Activated CD4-positive, CD25-positive, alpha-beta regulatory T cell treated with anti-CD3 and anti-CD28 coated beads, Interleukin-2, amount 50 U/mL, for 24 hours (primary cell): ENCODE results near the gene UGT1A4.

ENCODE experiments used
- ATAC-seq, 2 donors: fragments of 150-1000 bp; cut with Tn5 transposase; one replicate each; pipeline ENCODE4 v1.10.0; 2021; ENCODE audit warnings: mild to moderate bottlenecking in 1 of 2, moderate library complexity in 1 of 2

Gene UGT1A4

DNA sequence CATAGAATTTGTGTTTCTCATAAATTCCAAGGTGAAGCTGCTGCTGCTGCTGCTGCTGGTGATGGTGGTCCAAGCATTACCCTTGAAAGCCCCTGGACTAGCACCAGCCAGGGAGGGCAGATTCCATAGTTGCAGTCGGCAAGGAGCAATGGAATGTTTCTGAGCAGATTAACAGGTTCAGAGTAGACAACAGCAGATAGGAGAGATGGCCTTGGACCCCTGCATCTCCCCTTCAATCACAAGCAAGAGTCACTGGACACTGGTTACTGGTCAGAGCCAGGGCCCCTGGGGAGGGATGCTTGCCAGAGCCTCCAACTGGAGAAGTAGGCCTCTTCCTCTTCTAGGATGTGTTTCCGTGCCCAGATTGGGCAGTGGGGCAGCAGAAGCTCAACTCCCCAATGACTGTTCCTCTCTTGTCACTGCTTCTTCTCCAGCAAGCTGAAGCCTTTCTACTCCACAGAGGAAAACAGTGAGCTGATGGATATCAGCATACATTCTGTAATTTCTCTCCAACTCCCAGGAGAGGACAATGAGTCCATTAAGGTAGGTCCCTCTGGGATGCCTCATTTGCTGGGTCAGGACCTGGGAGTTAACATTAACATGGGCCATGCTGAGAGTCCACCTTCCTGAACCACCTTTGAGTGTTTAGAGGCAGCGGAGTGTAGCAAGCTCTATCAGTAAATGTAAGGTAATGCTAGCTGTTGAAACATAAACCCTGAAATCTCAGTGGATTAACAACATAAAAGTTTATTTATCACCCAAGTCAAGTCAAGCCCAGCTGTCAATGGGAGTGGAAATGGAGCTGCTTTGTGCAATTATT lies 94.9 kb downstream of the UGT1A4 start:
- no peak for ATAC-seq

DNA sequence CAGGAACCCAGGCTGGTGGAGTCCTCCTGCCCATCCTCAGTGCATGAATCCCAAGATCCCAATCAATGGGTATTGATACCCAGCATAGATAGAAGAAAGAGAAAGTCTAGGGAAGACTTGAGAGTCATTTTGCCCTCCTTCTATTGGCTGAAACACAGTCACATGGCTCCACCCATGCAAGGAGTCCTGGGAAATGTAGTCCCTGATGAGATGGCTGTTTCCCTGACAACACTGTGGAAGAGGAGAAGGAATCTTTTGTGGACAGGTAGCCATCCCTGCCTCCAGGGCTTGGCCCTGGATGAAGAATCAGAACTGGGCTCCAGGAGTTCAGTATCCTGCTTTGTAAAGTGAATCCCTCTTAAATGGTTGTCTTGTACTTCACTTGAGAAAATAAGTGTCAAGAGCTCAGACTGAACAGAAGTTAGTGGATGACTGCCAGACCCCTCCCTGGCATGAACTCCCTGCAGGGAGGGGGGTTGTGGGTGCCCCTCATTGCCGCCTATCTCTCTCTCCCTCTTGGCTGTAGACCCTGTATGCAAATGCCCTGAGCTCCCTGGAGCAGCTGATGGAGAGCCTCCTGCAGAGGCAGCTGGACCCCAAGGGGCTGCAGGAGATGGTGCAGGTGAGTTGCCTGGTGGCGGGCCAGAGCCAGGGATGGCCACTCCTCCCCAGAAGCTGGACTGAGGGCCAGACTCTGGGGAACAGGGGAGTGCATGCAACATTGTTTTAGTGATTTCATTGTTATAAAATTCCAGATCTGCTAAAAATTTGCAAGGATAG lies 95.7 kb downstream of the UGT1A4 start:
- ATAC-seq, result no peak

DNA sequence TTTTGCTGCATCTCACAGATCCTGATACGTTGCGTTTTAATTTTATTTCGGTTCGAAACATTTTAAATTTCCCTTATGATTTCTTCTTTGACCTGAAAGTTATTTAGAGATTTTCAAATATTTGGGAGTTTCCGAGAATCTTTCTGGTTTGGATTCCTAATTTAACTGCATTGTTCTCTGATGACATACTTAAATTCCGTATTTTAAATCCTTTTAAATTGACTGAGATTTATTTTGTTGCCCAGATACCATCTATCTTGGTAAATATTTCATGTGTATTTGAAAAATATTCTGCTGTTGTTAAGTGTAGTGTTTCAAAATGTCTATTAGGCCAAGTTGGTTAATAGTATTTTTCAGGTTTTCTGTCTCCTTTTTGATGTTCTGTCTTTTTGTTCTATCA lies 97.3 kb downstream of the UGT1A4 start:
- ATAC-seq, result no peak

DNA sequence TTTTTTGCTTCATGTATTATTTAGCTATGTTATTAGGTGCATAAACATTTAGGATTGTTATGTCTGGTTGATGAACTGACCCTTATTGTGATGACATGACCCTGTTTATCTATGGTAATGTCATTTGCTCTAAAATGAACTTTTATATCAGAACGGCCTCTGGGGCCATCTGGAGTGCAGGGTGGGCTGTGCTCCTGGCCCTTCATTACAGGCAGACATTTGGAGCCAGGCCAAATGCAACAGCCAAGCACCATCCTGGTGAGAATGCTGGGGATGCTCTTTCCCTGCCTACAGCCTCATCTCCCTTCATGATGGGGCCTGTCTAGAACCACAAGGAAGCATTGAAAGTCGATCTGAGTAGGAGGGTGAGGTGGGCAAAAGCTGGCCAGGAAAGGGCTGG lies 97.8 kb downstream of the UGT1A4 start:
- no peak for ATAC-seq

DNA sequence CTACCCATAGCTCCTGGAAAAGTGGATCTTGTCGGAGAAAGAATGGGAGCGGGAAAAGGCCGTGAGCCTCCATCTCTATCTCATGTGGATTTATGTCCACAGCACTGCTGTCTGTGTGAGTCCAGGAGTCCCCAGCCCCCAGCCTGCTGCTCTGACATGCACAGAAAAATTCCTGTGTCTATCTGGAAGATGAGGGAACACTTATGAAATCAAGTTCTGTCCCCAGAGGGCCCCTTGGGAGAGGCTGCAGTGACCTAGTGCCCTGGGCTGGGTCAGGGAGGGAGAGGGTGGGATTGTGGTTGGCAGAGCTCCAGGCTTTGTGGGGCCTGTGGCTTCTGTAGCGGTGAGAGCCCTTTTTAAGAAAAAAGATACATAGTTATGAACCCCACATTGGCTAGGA lies 98.2 kb downstream of the UGT1A4 start:
- no peak for ATAC-seq

DNA sequence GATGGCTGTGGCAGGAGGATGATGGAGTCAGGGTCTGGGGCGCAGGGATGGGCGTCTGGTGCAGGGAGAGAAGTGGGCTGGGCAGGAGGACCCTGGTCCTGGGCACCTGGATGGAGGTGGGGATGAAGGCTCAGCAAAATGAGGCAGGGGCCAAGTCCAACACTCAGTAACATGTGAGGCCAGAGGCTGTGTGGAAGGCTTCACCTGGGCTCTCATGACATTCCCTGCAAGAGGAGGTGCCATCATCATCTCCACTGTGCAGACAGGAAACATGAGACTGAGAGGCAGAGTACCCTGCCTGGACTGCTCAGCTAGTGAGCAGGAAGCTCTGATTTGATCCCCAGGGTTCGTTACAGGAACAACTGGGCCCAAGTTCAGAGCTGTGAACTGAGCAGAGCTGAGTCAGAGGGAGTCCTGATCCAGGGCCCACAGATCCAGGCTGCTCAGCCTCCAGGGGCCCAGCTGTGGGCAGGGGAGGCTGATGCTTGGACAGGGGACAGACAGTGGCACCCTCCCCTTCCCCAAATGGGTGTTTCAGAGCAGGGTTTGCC lies 98.9 kb downstream of the UGT1A4 start:
- no peak for ATAC-seq

DNA sequence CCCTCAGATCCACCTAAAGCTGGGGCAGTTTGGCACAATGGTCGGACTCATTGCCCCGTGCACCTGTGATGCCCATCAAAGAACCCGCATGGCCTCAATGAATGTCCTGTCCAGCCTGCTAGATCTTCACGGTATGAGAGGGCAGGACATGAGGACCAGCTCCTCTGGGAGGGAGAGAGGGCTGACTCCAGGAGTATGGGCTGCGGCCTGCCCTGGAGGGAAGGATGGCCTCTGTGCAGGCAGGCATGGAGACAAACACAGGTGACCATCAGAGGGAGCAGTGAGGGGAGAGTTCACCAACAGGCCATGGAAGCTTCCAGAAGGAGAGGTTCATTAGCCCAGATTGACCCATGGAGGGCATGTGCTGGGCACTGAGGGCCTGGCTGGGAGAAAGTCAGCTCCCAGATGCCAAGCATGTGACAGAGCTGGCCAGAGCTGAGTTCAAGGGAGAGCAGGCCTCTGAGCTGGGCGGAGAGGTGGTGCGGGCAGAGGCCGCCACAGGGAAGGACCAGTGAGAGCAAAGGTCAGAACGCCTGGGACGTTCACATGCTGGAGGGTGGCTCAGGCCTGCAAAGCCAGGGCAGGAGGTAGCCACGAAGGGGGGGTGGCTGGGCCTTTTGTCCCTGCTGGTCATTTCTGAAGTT lies 99.6 kb downstream of the UGT1A4 start:
- no peak for ATAC-seq

DNA sequence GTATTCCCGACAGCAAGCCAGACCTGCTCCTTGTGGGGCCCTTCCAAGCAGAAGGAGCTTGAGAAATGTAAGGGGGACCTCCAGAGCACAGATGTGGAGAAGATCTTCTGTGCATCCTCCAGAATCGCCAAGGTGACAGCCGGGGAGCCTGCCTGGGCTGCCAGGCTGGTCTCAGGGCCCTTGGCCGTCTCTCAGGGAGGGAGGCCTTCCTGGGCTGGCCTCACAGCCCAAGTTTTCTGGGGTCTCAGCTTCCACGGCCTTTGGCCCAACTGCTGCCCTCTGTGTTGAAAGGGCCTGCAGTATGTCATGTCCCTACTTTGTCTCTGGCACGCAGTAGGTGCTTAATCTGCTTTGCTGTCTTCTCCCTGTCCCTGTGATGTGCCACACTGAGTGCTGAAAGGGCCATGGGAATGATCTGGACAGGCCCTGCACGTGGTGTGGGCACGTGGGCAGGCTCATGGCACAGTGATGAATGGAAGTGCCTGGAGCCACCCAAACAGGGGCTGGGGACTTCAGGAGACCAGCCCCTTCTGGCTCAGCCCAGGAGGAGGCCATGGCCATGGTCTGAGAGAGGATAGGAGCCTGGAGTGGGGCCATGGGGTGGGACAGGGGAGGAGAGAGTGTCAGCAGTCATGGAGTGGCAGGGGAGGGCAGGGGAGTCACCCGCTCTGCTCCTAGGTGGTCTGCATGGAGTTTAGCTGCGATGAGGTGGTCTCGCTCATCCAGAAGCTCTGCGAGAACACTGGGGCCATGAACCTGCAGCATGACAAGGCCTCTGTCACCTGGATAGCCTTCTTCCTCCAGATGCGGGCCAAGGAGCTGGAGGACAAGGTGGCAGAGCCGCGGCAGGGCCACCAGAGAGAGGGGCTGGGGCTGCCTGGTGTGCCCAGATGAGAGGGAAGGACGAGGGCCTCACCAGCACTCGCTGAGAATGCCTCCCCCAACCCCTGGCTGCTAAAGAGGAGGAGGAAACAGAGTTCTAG lies 100.4 kb downstream of the UGT1A4 start:
- ATAC-seq, result no peak

DNA sequence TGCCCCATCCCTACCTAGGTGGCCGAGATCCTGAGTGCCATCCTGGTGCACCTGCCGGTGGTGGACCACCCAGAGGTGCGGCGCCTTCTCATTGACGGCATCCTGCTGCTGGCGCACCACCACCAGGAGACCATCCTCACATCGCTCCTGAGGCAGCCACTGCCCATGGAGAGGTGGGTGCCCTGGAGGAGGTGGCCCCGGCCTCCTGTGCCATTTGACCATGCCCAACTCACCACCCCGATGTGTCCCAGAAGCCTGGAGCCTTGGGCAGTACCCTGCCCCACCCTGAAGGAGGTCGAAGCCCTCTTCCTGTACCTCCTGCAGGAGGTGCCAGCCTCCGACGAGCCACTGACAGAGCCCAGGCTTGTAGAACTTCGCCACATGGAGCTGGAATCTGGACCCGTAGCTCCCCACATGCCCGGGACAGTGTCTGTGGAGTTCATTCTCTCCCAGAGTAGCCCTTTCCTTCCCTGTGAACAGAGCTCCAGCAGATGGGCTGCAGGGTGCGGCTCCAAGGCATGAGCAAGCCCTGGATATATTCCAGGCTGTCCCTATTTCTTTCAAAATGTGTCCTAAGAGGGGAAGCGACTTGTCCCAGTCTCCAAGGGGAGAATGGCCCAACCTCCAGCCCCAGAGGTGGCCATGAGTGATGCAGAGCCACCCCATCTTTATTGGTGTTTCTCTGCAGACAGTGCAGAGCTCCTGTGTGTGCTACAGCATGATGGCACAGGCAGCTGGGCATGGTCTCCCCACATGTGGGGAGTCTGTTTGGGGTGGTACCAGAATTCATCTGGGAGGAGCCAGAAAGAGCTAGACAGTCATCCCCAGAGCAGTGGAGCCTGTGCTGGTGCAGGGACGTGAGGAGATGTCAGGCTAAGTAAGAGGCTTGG lies 101.6 kb downstream of the UGT1A4 start:
- ATAC-seq, result no peak

DNA sequence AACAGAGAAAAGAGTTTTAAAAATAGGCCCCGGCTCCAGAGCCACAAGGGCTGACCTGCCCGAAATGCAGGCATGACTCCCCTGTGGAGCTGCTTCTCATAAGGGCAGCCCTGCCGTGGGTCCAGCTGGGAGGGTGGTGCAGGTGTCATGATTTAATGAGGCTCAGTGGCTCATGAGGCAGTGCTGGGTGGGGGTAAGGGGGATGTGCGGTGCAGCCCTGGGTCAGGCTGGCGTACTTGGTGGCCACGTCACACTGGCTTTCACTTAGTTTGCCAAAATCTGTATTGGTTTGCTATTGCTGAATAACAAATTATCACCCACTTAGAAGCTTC lies 102.2 kb downstream of the UGT1A4 start:
- no peak for ATAC-seq

DNA sequence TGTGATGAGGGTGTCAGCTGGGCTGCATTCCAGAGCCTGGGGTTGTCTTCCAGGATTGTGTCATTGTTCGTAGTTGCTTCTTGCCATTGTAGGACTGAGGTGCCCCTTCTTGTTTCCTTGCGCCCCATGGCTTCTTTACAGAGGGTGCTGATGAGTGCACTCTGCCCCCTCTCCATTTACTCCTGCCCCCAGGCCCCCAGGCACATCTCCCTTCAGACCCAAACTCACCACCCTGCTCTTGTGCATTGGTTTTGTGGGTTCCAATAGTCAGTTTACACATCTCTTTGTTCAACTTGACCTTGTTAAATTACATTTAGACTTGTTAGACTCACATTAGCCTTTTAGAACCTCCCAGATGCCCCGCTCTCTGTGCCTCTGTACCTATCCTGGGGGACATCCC lies 102.7 kb downstream of the UGT1A4 start:
- no peak for ATAC-seq

DNA sequence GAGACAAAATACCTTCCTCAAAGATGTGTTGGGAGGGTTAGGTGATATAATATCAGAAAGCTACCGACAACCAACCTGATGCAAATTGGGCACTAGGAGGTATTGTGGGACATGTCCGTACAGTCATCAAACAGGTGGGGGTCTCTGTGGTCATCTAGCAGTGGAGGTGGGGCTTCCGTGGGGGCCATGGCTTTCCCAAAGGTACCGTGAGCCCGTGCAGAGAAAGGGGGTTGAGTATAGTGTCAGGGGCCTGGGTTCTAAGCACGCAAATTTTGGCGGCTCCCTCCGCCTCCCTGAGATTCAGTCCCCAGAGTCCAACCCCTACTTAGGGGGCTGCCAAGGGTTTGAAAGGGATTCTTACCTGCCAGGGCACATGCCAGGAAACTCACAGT lies 103.2 kb downstream of the UGT1A4 start:
- ATAC-seq, result no peak

DNA sequence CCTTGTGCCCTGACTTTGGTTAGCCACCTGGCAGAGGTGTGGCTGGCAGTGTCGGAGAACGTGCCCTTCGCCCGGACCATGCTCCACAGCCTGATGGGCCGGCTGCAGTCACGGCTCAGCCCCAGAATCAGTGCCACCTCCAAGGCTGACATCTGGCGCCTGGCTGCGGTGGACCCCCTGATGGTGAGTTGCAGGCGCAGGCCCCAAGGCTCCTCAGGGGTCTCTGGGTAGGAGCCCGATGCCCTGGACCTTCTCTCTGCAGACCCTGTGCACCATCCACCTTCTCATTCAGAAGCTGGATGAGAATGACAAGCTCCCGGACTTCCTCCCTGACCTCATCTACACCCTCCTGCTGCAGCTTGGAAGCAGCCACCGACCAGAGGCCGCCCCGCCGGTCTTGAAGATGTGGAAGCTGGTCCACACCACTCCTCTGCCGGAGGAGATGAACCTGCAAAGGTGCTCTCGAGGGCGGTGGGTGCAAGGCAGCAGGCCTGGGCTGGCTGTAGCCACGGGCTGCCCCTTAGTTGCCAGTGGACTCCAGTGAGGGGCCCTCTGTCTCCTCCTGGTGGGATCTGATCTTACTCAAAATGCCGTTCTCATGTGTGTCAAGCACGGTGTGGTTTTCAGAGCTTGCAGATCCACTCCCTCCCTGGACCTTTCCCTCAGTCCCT lies 103.7 kb downstream of the UGT1A4 start:
- ATAC-seq, result no peak
